GM23248 (cell line): ENCODE results near the gene HBS1L. TPM values are rescaled to one million over a fixed set of nuclear protein-coding genes. Genes with fewer than 3 reads are reported as not detected.

ENCODE experiments used
- DNase-seq: peaks from one replicate; pipeline ENCODE4 v3.0.0-alpha.2; 2015
- H2AFZ ChIP-seq: fragments of 200-600 bp; sonication (generic); 2 replicates; pipeline ENCODE4 v1.6.1; 2016; ENCODE audit warnings: antibody characterized with exemption
- H3F3A ChIP-seq: fragments of 200-600 bp; sonication (generic); 2 replicates; pipeline ENCODE4 v1.6.1; 2016; ENCODE audit warnings: mild to moderate bottlenecking, antibody characterized with exemption, mixed run types; ENCODE audit not compliant: insufficient read depth
- H3K27ac ChIP-seq: fragments of 200-600 bp; sonication (generic); 2 replicates; pipeline ENCODE4 v1.5.1; 2016; ENCODE audit warnings: mild to moderate bottlenecking
- H3K27me3 ChIP-seq: fragments of 200-600 bp; sonication (generic); replicated peaks from 2 replicates; pipeline ENCODE4 v1.6.1; 2016; ENCODE audit warnings: mild to moderate bottlenecking; ENCODE audit not compliant: insufficient read depth
- H3K36me3 ChIP-seq: fragments of 200-600 bp; sonication (generic); 2 replicates; pipeline ENCODE4 v1.6.1; 2016; ENCODE audit warnings: low read depth, mild to moderate bottlenecking
- H3K4me1 ChIP-seq: fragments of 200-600 bp; sonication (generic); 2 replicates; pipeline ENCODE4 v1.6.1; 2016; ENCODE audit warnings: mild to moderate bottlenecking; ENCODE audit not compliant: insufficient read depth
- H3K4me2 ChIP-seq: fragments of 200-600 bp; sonication (generic); one replicate; pipeline ENCODE4 v1.6.1; 2016; ENCODE audit warnings: mild to moderate bottlenecking; ENCODE audit not compliant: unreplicated experiment
- H3K4me3 ChIP-seq: fragments of 200-600 bp; sonication (generic); 2 replicates; pipeline ENCODE4 v1.5.1; 2016; ENCODE audit warnings: mild to moderate bottlenecking
- H3K79me2 ChIP-seq: fragments of 200-600 bp; sonication (generic); 2 replicates; pipeline ENCODE4 v1.6.1; 2016; ENCODE audit warnings: mild to moderate bottlenecking; ENCODE audit not compliant: insufficient read depth
- H3K9ac ChIP-seq: fragments of 200-600 bp; sonication (generic); 2 replicates; pipeline ENCODE4 v1.6.1; 2016; ENCODE audit warnings: mild to moderate bottlenecking
- H3K9me2 ChIP-seq: fragments of 200-600 bp; sonication (generic); 2 replicates; pipeline ENCODE4 v1.6.1; 2016; ENCODE audit warnings: mixed run types, mild to moderate bottlenecking, moderate library complexity; ENCODE audit not compliant: insufficient read depth
- H3K9me3 ChIP-seq: fragments of 200-600 bp; sonication (generic); one replicate; pipeline ENCODE4 v1.6.1; 2017; ENCODE audit warnings: low read depth
- H4K20me1 ChIP-seq: fragments of 200-600 bp; sonication (generic); 2 replicates; pipeline ENCODE4 v1.6.0; 2016; ENCODE audit not compliant: insufficient read depth
- EZH2 ChIP-seq: fragments of 200-600 bp; sonication (generic); IDR thresholded peaks from 2 replicates; pipeline ENCODE4 v1.6.1; 2018; ENCODE audit warnings: antibody characterized with exemption, mild to moderate bottlenecking; ENCODE audit not compliant: insufficient read depth, poor library complexity, severe bottlenecking
- EZH2phosphoT487 ChIP-seq: fragments of 200-600 bp; sonication (generic); IDR thresholded peaks from 2 replicates; pipeline ENCODE4 v1.6.1; 2018; ENCODE audit warnings: antibody characterized with exemption, moderate library complexity, mild to moderate bottlenecking, low read depth; ENCODE audit not compliant: insufficient read depth
- WGBS, 2 experiments: methylation state at CpG; one replicate each; pipeline ENCODE4 v1.1.6; 2015 to 2017; ENCODE audit warnings: low lambda C conversion rate in 2 of 2, low coverage in 1 of 2; ENCODE audit errors: missing lambda C conversion rate in 2 of 2; 5-methylcytosine and 5-hydroxymethylcytosine counted together
- in situ Hi-C: fragments of 300-500 bp; cut with MboI; formaldehyde crosslinking; loops from 2 replicates; pipeline ENCODE4 v1.15.0; 2020
- polyA plus RNA-seq: library from polyadenylated mRNA; unstranded; fragments of >200 nt; fragmentation: Nextera tagmentation; extraction: Ambion mirVana; gene quantifications from 2 replicates; pipeline ENCODE4 v1.2.1, GENCODE V29; 2016
- total RNA-seq: library from RNA; depleted of rRNA; stranded (reverse); fragments of >200 nt; shearing (Covaris generic); gene quantifications from 2 replicates; pipeline ENCODE4 v1.2.3, GENCODE V29; 2014

Gene HBS1L
- total and polyA plus RNA-seq, 2 experiments from 2014 or later, result 83.1 to 83.9 TPM

- no peaks in the 10 kb centered on the region for H3K9me3 ChIP-seq
- WGBS, 2 experiments, result 50 to 61% methylated on average over 3 of the region's 3 CpGs
- H3K27ac ChIP-seq, result no peak overlapping the region
- TF ChIP-seq EZH2phosphoT487, result no peak
- no peak for TF ChIP-seq EZH2
- no peak overlapping the region for H3K4me3 ChIP-seq
- peaks cover 21% of the 10 kb centered on the region for H3K27me3 ChIP-seq
- no peak overlapping the region for H3K9ac ChIP-seq
- DNase-seq, result no peak
- H3K36me3 ChIP-seq, result no peaks in the 10 kb centered on the region
- no peak overlapping the region for H3K4me2 ChIP-seq
- in situ Hi-C loops, result no loop called here
- H3K4me1 ChIP-seq, result peaks cover 13% of the 10 kb centered on the region; the same call in 1 of the 2 replicates
- H2AFZ ChIP-seq, result no peak overlapping the region
- 0 out of 2 replicates have a peak, but pooled peaks cover 5% of the 10 kb centered on the region for H3F3A ChIP-seq
- H3K9me2 ChIP-seq, result no peaks in the 10 kb centered on the region
- H3K79me2 ChIP-seq, result no peaks in the 10 kb centered on the region
- H4K20me1 ChIP-seq, result no peaks in the 10 kb centered on the region
Measured at GRCh38 chr6:135092724-135093123, 38.1 kb upstream of the HBS1L start.

- in situ Hi-C loops, result no loop called here
- no peak overlapping the region for H3K4me3 ChIP-seq
- no peak overlapping the region for H3K4me2 ChIP-seq
- peaks cover 6% of the 10 kb centered on the region for H3K27me3 ChIP-seq
- no peak overlapping the region for H3K9ac ChIP-seq
- no peaks in the 10 kb centered on the region for H3K9me3 ChIP-seq
- no peak overlapping the region for H2AFZ ChIP-seq
- no peak for DNase-seq
- no peaks in the 10 kb centered on the region for H3K9me2 ChIP-seq
- 0 out of 2 replicates have a peak, but pooled peaks cover 5% of the 10 kb centered on the region for H3F3A ChIP-seq
- 41 to 52% methylated on average over 2 of the region's 2 CpGs for WGBS, 2 experiments
- TF ChIP-seq EZH2phosphoT487 (no peak), EZH2 (no peak)
- H4K20me1 ChIP-seq, result no peaks in the 10 kb centered on the region
- H3K36me3 ChIP-seq, result no peaks in the 10 kb centered on the region
- no peaks in the 10 kb centered on the region for H3K79me2 ChIP-seq
- no peak overlapping the region for H3K27ac ChIP-seq
- peaks cover 13% of the 10 kb centered on the region; the same call in 1 of the 2 replicates for H3K4me1 ChIP-seq
Measured at GRCh38 chr6:135090819-135091218, 36.2 kb upstream of the HBS1L start.

GRCh38 chr6:135089901-135090300 lies 35.3 kb upstream of the HBS1L start:
- TF ChIP-seq EZH2 (no peak), EZH2phosphoT487 (no peak)
- DNase-seq, result no peak
- Histone ChIP-seq H2AFZ (no peak overlapping the region), H3K27me3 (no peaks in the 10 kb centered on the region), H4K20me1 (no peaks in the 10 kb centered on the region), H3K9me3 (no peaks in the 10 kb centered on the region), H3K4me2 (no peak overlapping the region), H3K9me2 (no peaks in the 10 kb centered on the region), H3K79me2 (no peaks in the 10 kb centered on the region), H3K9ac (no peak overlapping the region), H3K27ac (no peak overlapping the region), H3K36me3 (no peaks in the 10 kb centered on the region), H3F3A (0 out of 2 replicates have a peak, but pooled peaks cover 5% of the 10 kb centered on the region), H3K4me3 (no peak overlapping the region), H3K4me1 (peaks cover 13% of the 10 kb centered on the region; the same call in 1 of the 2 replicates)
- WGBS, 2 experiments, result 58% methylated on average over 4 of the region's 4 CpGs
- in situ Hi-C loops, result no loop called here

GRCh38 chr6:135088818-135089809 lies 34.5 kb upstream of the HBS1L start:
- H3F3A ChIP-seq, result 0 out of 2 replicates have a peak, but pooled peaks cover 5% of the 10 kb centered on the region
- TF ChIP-seq EZH2, result no peak
- no peak for TF ChIP-seq EZH2phosphoT487
- in situ Hi-C loops, result no loop called here
- peak overlapping the region; percentile 69 for H3K4me2 ChIP-seq
- WGBS, 2 experiments, result 55 to 58% methylated on average over 3 of the region's 3 CpGs
- H3K4me1 ChIP-seq, result 0 out of 2 replicates have a peak, but pooled peaks cover 10% of the 10 kb centered on the region
- H3K79me2 ChIP-seq, result no peaks in the 10 kb centered on the region
- H3K9me3 ChIP-seq, result no peaks in the 10 kb centered on the region
- peak overlapping the region; percentile 60 for H3K4me3 ChIP-seq
- no peaks in the 10 kb centered on the region for H3K27me3 ChIP-seq
- H3K9ac ChIP-seq, result no peak overlapping the region
- H3K36me3 ChIP-seq, result no peaks in the 10 kb centered on the region
- H2AFZ ChIP-seq, result peak overlapping the region; percentile 73
- peak; percentile 71 for DNase-seq
- no peak overlapping the region for H3K27ac ChIP-seq
- H3K9me2 ChIP-seq, result no peaks in the 10 kb centered on the region
- H4K20me1 ChIP-seq, result no peaks in the 10 kb centered on the region
